OCI-LY3 (cell line): ENCODE measurements around the gene CEBPG.

Experiments
- EZH2phosphoT487 ChIP-seq: fragments of 200-600 bp; shearing (Covaris generic); IDR thresholded peaks from 2 replicates; pipeline ENCODE4 v1.6.1; 2018; ENCODE audit warnings: antibody characterized with exemption, mixed run types, low read depth
- TF ChIP-seq, protein P1 (sequence below): fragments of 200-600, 300-600 bp; sonication (generic); IDR thresholded peaks from 2 replicates; pipeline ENCODE4 v1.5.1; 2014; ENCODE audit warnings: antibody characterized with exemption, low read length, low read depth

DNA sequence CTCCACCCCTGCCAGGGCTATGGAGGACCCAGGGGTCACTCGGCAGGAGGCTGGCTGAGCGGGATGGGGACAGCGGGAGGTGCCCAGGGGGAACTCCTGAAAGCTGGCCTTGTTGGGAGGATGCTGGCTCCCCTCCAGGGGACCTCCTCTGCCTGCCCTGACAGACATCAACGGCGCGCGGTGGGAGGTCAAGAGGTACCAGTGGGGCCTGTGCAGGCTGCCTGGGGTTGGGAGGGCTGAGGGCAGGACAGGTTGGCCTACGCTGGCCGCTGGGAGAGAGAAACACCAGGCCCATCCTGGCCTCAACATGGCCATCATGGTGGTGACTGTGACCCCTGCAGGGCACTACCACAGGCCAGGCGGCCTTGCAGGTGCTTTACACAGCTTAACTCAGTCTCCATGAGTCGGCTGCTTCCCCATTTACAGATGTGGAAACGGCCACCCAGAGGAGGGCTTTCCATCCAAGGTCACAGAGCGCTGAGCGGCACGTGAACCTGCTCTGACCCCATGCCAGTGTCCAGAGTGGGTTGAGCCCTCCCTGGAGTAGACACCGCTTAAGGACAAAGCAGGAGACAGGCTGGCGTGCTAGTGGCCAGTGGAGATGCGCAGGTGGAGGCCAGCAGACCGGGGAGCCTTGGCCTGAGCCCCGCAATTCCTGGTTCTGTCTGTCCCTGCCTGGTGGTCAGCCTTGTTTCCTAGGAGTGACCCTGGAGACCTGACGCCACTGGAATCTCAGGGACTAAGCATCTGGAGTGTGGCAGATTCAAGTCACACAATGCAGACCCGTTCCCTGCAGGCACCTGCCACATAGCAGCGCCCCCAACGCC is 27.6 kb downstream of the CEBPG start:
- TF ChIP-seq, protein P1, sequence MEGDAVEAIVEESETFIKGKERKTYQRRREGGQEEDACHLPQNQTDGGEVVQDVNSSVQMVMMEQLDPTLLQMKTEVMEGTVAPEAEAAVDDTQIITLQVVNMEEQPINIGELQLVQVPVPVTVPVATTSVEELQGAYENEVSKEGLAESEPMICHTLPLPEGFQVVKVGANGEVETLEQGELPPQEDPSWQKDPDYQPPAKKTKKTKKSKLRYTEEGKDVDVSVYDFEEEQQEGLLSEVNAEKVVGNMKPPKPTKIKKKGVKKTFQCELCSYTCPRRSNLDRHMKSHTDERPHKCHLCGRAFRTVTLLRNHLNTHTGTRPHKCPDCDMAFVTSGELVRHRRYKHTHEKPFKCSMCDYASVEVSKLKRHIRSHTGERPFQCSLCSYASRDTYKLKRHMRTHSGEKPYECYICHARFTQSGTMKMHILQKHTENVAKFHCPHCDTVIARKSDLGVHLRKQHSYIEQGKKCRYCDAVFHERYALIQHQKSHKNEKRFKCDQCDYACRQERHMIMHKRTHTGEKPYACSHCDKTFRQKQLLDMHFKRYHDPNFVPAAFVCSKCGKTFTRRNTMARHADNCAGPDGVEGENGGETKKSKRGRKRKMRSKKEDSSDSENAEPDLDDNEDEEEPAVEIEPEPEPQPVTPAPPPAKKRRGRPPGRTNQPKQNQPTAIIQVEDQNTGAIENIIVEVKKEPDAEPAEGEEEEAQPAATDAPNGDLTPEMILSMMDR, result no peak
- TF ChIP-seq EZH2phosphoT487, result no peak
